Renal cortical epithelial cell (primary cell): ENCODE data around the gene RBMX. TPM values are rescaled to one million over a fixed set of nuclear protein-coding genes. Genes with fewer than 3 reads are reported as not detected.
"Not testable (repeated sequence)": the region's sequence is repeated elsewhere in the genome, so short reads cannot be mapped to it uniquely, and the experiment has no call there.

Experiments used
- DNase-seq: peaks from one replicate; pipeline ENCODE4 v3.0.0-alpha.2; 2011; ENCODE audit warnings: low read depth
- total RNA-seq: library from RNA; depleted of rRNA; stranded (reverse); fragments of >200 nt; gene quantifications from 2 replicates; pipeline ENCODE4 v1.2.3, GENCODE V29; 2014

Gene RBMX
- 193 and 202 TPM in 2 replicates for total RNA-seq

GRCh38 chrX:136880452-136881013 lies at the start of gene RBMX:
RBMX (minus strand) TSS chrX:136880725; CDS start chrX:136879427, 1,298 bp downstream.
- peak; percentile 84 for DNase-seq

- DNase-seq, result not testable (repeated sequence)
These were observed 40.9 kb upstream of the RBMX start for GRCh38 chrX:136921438-136921837.

GRCh38 chrX:136920001-136920400 lies 39.5 kb upstream of the RBMX start:
- no peak for DNase-seq

DNA sequence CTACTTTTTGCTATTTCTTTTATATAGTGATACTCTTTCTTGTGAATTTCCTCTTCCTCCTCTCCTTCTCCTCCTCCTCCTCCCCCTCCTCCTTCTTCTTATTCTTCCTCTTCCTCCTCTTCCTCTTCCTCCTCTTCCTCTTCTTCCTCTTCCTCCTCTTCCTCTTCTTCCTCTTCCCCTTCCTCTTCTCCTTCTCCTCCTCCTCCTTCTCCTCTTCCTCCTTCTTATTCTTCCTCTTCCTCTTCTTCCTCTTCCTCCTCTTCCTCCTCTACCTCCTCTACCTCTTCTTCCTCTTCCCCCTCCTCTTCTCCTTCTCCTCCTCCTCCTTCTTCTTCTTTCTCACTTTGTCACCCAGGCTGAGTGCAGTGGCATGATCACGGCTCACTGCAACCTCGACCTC lies 36.3 kb upstream of the RBMX start:
- DNase-seq, result no peak

- DNase-seq, result not testable (repeated sequence)
These were observed 31.1 kb upstream of the RBMX start for GRCh38 chrX:136911661-136912060.

DNA sequence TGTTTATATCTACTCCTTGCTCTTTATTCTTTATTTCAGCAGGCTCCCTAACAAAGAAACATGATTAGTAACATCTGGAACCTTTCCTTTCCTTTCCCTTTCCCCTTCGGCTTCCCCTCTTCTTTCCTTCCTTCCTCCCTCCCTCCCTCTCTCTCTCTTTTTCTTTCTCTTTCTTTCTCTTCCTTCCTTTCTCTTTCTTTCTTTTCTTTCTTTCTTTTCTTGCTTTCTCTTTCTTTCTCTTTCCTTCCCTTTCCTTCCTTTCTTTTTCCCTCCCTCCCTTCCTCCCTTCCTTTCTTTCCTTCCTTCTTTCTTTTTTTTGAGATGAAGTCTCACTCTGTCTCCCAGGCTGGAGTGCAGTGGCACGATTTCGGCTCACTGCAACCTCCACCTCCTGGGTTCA lies 30.7 kb upstream of the RBMX start:
- DNase-seq, result no peak

- no peak for DNase-seq
These were observed 30.1 kb upstream of the RBMX start for GRCh38 chrX:136910565-136911035.

DNA sequence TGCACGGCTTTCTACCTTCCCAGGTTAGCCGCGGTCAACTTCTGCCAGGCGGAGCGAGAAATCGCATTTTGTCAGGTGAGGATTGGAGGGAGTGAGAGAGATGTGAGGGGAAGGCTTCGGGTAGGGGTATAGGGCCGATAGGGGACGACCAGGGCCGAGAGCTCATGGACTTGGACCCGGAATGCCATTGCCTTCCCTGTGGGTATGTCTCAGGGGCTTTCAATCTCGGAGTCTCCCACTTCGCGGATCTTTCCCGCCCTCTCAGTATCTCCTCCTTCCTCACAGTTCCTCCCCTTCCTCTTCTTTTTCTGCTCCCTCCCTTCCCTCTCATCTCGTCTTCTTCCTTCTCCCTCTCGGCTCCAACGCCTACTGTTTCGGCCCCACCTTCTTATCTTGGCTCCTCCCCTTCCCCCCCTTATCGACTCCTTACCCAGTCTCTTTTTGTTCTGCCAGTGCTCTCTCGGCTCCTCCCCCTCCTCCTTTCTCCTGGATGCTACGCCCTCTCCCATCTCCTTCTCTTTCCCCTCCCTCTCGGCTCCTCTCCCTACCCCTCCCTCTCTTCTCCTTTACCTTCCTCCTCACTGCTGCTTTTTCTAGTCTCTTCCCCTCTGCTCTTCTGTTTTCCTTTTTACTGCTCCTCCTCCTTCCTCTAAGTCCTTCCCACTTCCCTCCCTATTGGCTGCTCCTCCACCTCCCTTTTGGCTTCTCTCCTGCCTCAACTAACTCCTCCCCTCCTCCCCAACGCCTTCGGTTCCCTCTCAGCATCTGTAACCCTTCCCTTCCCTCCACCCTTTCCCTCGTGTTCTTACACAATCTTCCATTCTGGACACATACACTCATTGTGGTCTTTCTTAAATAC lies 29.4 kb upstream of the RBMX start:
- peak; percentile 85 for DNase-seq

GRCh38 chrX:136909119-136909705 lies 28.7 kb upstream of the RBMX start:
- peak; percentile 42 for DNase-seq

DNA sequence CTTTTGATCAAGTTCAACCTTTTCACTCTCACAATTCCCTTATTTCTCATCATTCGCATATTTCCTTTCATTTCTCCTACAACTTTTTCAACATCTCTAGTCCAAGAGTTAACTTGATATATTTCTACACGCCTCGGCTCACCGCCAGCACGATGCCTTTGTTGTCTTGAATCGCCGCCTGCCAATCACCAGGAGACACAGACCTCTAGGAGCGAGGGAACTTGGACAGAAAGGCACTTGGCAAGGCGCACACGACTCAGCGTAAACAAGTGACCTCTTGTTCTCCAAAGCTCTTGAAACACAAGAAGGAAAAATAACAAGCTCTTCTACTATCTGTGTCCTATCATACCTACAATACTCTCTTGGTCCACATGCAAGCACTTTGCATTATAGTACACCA lies 27.1 kb upstream of the RBMX start:
- DNase-seq, result no peak

- DNase-seq, result no peak
These were observed 26.5 kb upstream of the RBMX start for GRCh38 chrX:136906921-136907510.

- DNase-seq, result not testable (repeated sequence)
These were observed 23.5 kb upstream of the RBMX start for GRCh38 chrX:136904067-136904466.

DNA sequence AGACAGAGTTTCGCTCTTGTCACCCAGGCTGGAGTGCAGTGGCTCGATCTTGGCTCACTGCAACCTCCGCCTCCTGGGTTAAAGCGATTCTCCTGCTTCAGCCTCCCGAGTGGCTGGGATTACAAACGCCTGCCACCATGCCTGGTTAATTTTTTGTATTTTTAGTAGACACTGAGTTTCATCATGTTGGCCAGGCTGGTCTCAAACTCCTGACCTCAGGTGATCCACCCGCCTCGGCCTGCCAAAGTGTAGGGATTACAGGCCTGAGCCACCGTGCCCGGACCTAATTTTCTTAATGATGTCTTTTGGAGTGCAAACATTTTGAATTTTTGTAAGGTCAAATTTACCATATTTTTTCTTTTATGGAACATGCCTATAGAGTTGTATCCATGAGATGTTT lies 19.5 kb upstream of the RBMX start:
- not testable (repeated sequence) for DNase-seq

- DNase-seq, result no peak
These were observed 18.7 kb upstream of the RBMX start for GRCh38 chrX:136899221-136899620.

DNA sequence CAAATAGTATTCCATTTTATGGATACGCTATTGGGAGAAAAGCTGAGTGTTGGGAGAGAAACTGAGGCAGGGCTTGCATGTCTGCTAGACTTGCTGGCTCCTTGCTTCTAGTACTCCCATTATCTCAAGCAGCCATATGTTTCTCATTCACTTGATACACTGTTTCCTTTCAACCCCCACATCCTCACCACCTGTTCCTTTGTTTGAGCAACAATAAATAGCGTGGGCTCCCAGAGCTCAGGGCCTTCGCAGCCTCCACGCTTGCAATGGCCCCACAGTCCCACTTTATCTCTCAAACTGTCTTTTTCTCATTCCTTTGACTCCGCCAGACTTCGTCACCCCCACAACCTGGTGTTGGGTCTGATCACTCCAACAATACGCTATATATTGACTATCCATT lies 18.2 kb upstream of the RBMX start:
- DNase-seq, result not testable (repeated sequence)

DNA sequence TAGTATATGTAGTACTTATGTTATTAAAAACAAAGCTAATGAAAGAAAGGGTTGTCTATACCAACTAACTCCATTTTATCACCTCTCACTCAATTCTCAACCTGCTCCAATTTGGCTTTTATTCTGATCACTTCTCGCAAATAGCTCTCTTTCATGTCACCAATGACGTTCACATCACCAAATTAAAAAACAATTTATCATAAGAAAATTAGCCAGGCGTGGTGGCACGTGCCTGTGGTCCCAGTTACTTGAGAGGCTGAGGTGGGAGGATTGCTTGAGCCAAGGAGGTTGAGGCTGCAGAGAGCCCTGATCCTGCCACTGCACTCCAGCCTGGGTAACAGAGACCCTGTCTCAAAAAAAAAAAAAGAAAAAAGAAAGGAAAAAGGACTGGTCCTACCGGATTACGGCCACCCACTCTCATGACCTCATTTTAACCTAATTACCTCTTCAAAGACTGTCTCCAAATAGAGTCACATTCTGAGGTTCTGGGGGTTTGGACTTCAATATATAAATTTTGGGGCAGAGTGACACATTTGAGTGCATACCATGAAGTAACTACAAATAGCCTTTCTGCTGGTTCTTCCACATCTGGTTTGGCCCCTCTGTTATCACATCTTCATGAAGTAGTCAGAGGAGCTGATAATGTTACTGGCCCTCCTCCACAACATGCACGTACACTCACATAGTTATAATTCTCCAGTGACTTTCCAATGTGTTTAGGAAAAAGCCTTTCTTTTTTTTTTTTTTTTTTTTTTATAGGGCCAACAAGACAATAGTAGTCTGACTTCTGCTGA lies 15.8 kb upstream of the RBMX start:
- no peak for DNase-seq

DNA sequence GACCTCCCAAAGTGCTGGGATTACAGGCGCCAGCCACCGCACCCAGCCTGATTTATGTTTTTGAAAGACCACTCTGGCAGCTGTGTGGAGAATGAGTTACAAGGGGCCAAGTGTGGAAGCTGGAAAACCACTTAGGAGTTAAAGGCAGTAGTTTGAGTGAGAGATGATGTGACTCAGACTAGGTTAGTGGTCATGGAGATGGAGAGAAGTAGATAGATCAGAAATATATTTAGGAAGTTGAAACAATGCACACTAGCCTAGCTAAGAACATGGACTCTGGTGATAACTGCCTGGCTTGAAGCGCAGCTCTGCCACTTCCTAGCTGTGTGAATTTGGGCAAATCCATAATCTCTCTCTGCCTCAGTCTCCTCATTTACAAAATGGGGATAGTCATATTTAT lies 11.9 kb upstream of the RBMX start:
- DNase-seq, result no peak

DNA sequence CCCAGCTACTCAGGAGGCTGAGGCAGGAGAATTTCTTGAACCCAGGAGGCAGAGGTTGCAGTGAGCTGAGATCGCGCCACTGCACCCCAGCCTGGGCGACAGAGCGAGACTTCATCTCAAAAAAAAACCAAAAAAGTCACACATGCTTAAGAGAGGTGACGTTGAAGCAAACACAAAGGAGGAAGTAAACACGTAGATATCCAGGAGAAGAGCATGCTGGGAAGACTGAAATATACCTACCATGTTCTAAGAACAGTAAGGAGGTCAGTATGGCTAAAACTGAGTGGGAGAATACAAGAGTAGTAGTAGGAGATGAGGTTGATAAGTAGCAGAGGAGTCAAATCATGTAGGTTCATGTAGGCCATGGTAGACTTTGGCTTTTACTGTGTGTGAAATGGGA lies 10.1 kb upstream of the RBMX start:
- DNase-seq, result not testable (repeated sequence)

- DNase-seq, result no peak
These were observed 8.7 kb upstream of the RBMX start for GRCh38 chrX:136889269-136889668.

GRCh38 chrX:136880003-136880451 lies 498 bp downstream of the RBMX start:
- no peak for DNase-seq

- DNase-seq, result no peak
These were observed 1.4 kb downstream of the RBMX start for GRCh38 chrX:136879001-136879687.
